Colon (tissue), 2 donors: Measurements from ENCODE around the gene FOS.
"Not testable (repeated sequence)": the region's sequence is repeated elsewhere in the genome, so short reads cannot be mapped to it uniquely, and the experiment has no call there.

Experiments
- FAIRE-seq: peaks from 2 replicates; lab custom pipeline; 2012; peaks lifted over from hg19 to GRCh38; lab: Jason Lieb, UNC
- donor health status: control.
- donor health status: control.

FOS gene

DNA sequence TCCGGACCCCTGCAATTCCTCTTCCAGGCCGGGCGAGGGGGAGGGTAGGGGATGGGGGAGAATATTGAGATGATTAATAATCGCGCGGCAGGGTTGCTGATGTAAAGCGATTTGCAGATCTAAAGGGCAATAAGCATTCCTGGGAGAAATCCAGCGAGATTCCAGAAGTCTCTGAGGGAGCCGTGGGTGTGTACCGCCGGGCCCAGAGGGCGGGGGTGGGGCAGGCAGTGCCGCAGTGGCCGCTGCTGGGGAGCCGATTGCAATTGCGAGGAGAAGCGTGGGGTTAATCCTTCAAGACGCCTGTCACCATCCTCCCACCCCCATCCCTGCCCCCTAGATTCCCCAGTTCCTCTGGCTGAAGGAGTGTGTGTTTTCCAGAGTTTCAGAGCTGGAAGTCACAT, 16.4 kb downstream of the FOS start:
- no peak for FAIRE-seq

- FAIRE-seq: no peak
Measured at GRCh38 chr14:75295491-75296345, 17.1 kb downstream of the FOS start.

DNA sequence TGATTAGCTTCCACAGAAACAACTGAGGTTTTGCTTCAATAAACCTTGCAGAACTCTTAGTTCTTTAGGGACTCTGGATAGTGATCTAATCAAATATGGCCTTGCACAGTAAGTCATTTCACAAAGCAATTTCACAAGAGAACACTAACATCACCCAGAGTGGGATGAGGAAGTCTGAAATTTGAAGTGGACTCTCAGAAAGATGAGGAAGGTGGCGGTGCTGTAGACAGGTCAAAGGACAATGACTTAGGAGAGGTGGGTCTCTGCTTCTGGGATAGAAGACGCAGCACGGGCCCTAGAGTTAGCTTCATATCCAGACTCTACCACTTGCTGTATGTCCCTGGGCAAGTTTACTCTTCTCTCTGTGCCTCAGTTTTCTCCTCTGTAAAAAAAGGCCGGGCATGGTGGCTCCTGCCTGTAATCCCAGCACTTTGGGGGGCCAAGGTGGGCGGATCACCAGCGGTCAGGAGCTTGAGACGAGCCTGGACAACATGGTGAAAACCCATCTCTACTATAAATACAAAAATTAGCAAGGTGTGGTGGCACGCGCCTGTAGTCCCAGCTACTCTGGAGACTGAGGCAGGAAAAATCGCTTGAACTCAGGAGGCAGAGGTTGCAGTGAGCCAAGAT, 18.9 kb downstream of the FOS start:
- FAIRE-seq: no peak

DNA sequence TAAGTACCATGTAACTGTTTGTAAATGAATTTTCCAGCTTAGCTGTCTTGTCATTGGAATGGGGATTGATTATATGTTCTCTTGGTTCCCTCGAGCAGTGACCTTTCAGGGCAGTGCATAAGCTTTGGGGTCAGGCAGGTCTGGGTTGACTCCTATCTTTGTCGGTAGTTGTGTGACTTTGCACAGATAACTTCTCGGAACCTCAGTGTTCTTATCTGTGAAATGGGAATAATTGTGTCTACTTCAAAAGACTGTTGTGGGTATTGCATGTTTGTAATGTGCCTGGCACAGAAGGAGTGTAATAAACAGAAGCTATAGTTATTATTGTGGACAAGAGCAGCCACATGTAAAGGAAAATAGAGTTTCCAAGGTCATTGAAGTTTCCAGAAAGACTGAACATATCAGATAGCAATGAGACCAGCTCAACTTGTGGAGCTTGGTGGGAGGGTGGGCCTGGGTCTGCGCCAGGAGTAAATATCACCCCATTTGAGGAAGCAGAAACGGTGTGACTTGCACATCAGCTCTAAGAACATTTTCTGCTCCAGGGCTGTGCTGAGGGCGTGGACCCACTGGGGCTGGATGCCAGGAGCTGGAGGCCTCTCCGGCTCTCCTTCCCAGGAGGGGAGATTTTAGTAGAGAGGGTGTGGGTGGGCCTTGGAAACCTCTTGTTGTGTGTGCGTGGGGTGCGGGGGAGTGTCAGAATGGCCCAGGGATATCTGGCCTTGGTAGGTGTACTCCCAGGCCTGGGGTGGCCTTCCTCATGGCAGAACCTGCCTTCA, 19.7 kb downstream of the FOS start:
- FAIRE-seq: no peak

DNA sequence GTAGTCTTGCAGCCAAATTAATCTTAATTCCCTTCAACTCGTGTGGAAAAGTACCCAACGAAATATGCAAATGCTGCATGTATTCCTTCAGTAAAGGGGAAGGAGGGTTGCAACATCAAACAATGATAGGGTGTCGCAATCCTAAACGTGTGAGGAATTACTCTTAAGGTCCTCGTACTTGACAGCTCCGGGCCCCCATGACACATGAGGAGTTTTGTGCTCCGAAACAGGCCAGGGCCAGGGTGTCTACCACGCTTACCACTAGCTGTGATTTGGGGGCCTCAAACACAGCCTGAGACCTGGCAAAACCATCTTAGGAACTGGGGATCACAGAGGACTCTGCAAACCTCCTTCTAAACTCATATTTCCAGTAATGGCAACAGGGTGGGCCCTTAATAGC, 20.4 kb downstream of the FOS start:
- no peak for FAIRE-seq

- FAIRE-seq: no peak
Measured at GRCh38 chr14:75299576-75299975, 20.9 kb downstream of the FOS start.

GRCh38 chr14:75301666-75302325, 23.2 kb downstream of the FOS start:
- no peak for FAIRE-seq

DNA sequence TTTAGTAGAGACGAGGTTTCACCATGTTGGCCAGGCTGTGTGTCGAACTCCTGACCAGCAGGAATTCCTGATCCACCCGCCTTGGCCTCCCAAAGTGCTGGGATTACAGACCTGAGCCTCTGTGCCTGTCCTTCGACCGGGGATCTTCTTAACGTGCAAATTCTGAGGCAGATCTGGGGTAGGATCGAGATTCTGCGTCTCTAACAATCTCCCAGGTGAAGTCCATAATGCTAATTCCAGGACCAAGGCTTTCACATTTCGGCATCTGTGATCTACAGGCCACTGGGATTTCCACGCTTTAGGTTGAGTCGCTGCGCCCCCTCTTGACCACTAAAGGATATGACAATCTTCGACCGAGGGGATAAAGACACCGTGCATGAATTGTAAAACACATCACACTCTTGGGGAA, 24.8 kb downstream of the FOS start:
- no peak for FAIRE-seq

GRCh38 chr14:75306410-75306809, 27.8 kb downstream of the FOS start:
- not testable (repeated sequence) for FAIRE-seq

- no peak for FAIRE-seq
Measured at GRCh38 chr14:75306927-75307699, 28.5 kb downstream of the FOS start.

GRCh38 chr14:75307700-75308379, 29.2 kb downstream of the FOS start:
- no peak for FAIRE-seq

DNA sequence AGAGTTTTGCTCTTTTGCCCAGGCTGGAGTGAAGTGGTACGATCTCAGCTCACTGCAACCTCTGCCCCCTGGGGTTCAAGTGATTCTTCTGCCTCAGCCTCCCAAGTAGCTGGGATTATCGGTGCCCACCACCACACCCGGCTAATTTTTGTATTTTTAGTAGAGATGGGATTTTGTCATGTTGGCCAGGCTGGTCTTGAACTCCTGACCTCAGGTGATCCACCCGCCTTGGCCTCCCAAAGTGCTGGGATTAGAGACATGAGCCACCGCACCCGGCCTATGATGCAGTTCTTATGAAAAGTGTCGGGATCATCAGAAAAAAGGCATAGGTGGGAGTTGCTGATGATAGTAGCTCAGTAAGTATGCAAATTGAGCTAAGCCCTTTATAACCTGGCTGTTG, 30.4 kb downstream of the FOS start:
- FAIRE-seq: not testable (repeated sequence)

- not testable (repeated sequence) for FAIRE-seq
Measured at GRCh38 chr14:75309561-75309960, 30.9 kb downstream of the FOS start.

GRCh38 chr14:75310295-75311111, 31.9 kb downstream of the FOS start:
- FAIRE-seq: no peak

DNA sequence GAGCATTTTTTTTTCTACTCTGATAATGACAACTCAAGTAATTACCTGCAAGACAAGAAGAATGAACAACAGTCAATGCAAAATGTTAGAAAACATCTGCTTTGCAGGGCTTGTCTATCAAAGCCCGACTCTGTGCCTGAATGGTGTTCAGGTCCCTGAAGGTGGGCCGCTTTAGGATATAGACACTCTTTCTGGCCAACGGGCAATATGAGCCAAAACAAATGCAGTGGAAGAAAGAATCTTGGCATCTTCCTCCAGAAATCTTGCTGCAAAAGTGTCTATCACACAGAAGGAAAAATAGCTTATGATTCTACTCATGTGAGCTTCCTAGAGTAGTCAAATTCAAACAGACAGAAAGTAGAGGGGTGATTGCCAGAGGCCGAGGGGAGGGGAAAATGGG, 32.7 kb downstream of the FOS start:
- no peak for FAIRE-seq

DNA sequence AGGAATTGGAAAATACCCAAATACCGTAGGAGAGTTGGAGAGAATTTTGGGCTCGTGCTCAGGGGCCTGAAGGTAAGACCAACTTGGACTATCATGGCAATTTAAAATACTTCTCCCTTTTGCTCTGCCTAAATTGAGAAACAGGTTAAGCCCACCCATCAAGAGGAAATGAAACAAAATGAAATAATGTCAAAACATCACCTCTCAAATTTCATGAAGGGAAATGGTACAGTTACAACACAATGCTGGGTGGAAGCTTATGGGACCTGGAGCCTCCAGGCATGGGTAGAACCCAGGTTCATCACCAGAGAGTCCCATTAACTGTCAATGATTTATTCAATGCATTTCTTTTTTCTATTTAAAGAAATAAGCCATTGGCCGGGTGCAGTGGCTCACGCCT, 33.7 kb downstream of the FOS start:
- FAIRE-seq: no peak

- FAIRE-seq: no peak
Measured at GRCh38 chr14:75313294-75313693, 34.7 kb downstream of the FOS start.

DNA sequence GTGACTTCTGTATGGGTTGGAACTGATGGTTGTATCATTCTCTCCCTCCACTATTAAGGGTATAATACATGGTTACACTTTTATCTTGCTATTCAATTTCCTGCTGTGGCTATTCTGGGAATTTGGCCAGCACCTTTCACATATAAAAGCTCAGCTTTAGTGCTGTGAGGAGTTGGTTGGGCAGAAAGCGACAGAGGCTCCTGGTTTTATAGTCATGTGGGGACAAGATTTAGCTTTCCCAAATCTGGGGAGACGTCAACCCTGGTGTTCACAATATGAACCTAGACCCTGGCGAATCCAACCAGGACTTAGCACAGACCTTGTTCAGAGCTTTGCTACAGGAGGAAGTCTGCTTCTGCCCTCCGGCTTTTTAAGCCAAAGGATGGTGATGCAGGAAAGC, 36.5 kb downstream of the FOS start:
- no peak for FAIRE-seq

DNA sequence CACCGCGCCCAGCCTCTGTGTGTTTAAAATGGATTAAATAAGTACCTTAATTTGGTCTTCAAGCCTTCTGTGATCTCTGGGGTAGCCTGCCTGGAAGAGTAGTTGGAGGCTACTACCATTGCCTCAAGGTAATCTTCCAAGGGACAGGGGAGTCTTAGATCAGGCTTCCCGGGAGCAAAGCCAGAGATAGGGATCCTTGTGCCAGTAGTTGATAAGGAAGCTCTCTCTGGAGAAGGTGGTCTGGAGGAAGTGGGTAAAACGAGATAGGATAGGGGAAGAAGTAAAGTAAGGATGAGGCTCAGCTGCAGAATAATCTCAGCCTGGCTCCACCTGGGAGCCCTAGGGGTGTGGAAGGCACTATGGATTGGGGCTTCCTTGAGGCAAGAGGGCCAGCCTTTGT, 38.5 kb downstream of the FOS start:
- no peak for FAIRE-seq

DNA sequence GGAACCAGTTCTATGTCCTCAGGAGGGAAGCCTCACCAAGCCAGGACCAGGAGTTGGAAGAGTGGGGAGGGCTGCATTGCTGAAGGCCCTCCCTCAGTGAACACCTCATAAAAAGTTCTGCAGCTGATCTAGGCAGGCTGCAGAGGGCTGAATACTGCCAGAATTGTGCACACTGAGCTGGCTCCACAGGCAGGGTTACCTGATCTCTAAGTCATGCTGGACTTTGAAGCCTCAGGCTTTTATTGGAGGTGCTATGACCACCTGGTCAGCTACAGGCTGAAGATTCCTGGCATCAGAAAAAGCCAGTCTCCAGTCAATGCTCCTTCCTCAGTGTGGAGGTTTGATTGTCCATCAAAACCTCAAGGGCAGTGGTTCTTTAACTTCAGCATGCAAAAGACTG, 39.7 kb downstream of the FOS start:
- FAIRE-seq: no peak
